Fibroblast of the aortic adventitia (primary cell): Measurements from ENCODE around the gene FBXO9. TPM values are rescaled to one million over a fixed set of nuclear protein-coding genes. Genes with fewer than 3 reads are reported as not detected.
A peak's percentile ranks its signal among the peaks of the same experiment; 100 is the strongest.

Source experiments
- DNase-seq: peaks from one replicate; pipeline ENCODE4 v3.0.0-alpha.2; 2010; ENCODE audit warnings: low read depth
- H3K4me3 ChIP-seq: 2 replicates; pipeline ENCODE4 v1.5.1; 2011; ENCODE audit warnings: low read depth, mild to moderate bottlenecking, control low read depth, low read length, moderate library complexity
- CTCF ChIP-seq: IDR thresholded peaks from 2 replicates; pipeline ENCODE4 v1.5.1; 2011; ENCODE audit warnings: mild to moderate bottlenecking, low read length, control low read depth, inconsistent platforms; ENCODE audit not compliant: insufficient read depth
- total RNA-seq: library from RNA; depleted of rRNA; stranded (reverse); fragments of >200 nt; gene quantifications from 2 replicates; pipeline ENCODE4 v1.2.3, GENCODE V29; 2012; ENCODE audit warnings: low replicate concordance

The FBXO9 gene
- total RNA-seq, 1 donor, result 45.1 TPM

- no peak overlapping the region for H3K4me3 ChIP-seq
- no peak for TF ChIP-seq CTCF
These were observed 35.8 kb downstream of the FBXO9 start for GRCh38 chr6:53101006-53101405.

GRCh38 chr6:53103993-53104675 lies 38.9 kb downstream of the FBXO9 start:
- peak; percentile 8 for DNase-seq
- TF ChIP-seq CTCF, result no peak

More at GRCh38 chr6:53101006-53101405, 35.8 kb downstream of the FBXO9 start:
- DNase-seq, result no peak

GRCh38 chr6:53104916-53105315 lies 39.7 kb downstream of the FBXO9 start:
- H3K4me3 ChIP-seq, result no peak overlapping the region
- DNase-seq, result no peak
- TF ChIP-seq CTCF, result no peak

More at GRCh38 chr6:53103993-53104675, 38.9 kb downstream of the FBXO9 start:
- H3K4me3 ChIP-seq, result no peak overlapping the region

GRCh38 chr6:53107091-53107490 lies 41.9 kb downstream of the FBXO9 start:
- peak; percentile 49 for DNase-seq
- no peak overlapping the region for H3K4me3 ChIP-seq
- TF ChIP-seq CTCF, result no peak

- DNase-seq, result no peak
- no peak overlapping the region for H3K4me3 ChIP-seq
- TF ChIP-seq CTCF, result no peak
These were observed 44.4 kb downstream of the FBXO9 start for GRCh38 chr6:53109612-53110011.

GRCh38 chr6:53111865-53112264 lies 46.7 kb downstream of the FBXO9 start:
- DNase-seq, result no peak
- no peak for TF ChIP-seq CTCF

GRCh38 chr6:53112404-53112803 lies 47.2 kb downstream of the FBXO9 start:
- H3K4me3 ChIP-seq, result no peak overlapping the region
- no peak for DNase-seq

More at GRCh38 chr6:53111865-53112264, 46.7 kb downstream of the FBXO9 start:
- H3K4me3 ChIP-seq, result no peak overlapping the region

More at GRCh38 chr6:53112404-53112803, 47.2 kb downstream of the FBXO9 start:
- no peak for TF ChIP-seq CTCF
